Endothelial cell of umbilical vein (primary cell): ENCODE measurements around the gene IGSF6. TPM values are rescaled to one million over a fixed set of nuclear protein-coding genes. Genes with fewer than 3 reads are reported as not detected.

Source experiments
- BruUV-seq: library from RNA; stranded (reverse); fragments of 400-500 nt; replicated peaks from 2 replicates; lab custom pipeline; 2021; lab: Mats Ljungman, UMichigan
- CTCF ChIA-PET: fragments of 300-600, 350-600 bp; sonication (Branson Sonifier 250); formaldehyde crosslinking; loops from one replicate; lab custom pipeline; 2021; ENCODE audit warnings: antibody characterized with exemption, inconsistent platforms; lab: Charles Lee
- POLR2A ChIA-PET: fragments of 300-600, 350-600 bp; sonication (Branson Sonifier 250); formaldehyde crosslinking; loops from one replicate; lab custom pipeline; 2021; ENCODE audit warnings: antibody characterized with exemption, inconsistent platforms; lab: Charles Lee
- DNase-seq: peaks from one replicate; pipeline ENCODE4 v3.0.0-alpha.2; 2011; ENCODE audit warnings: low read depth, low spot score
- FAIRE-seq: peaks from 2 replicates; lab custom pipeline; 2011; peaks lifted over from hg19 to GRCh38; lab: Jason Lieb, UNC
- H2AFZ ChIP-seq: 2 replicates; pipeline ENCODE4 v1.6.0; 2012; ENCODE audit warnings: low read depth, low read length, control low read depth, inconsistent platforms
- H3K27ac ChIP-seq: 2 replicates; pipeline ENCODE4 v1.5.1; 2011; ENCODE audit warnings: low read depth, mild to moderate bottlenecking, control low read depth, low read length, moderate library complexity; ENCODE audit not compliant: insufficient read depth
- H3K27me3 ChIP-seq, 2 experiments: 2 replicates each; pipeline versions ENCODE4 v1.6.0 to v1.6.1; 2011; ENCODE audit warnings: low read length in 2 of 2, mixed read lengths in 1 of 2; ENCODE audit not compliant: control insufficient read depth in 2 of 2, insufficient read depth in 2 of 2
- H3K36me3 ChIP-seq, 2 experiments: 2 replicates in 1 of 2; 3 replicates in 1 of 2; pipeline ENCODE4 v1.5.1; 2011; ENCODE audit warnings: low read length in 2 of 2, mild to moderate bottlenecking in 1 of 2, moderate library complexity in 1 of 2; ENCODE audit not compliant: control insufficient read depth in 2 of 2, insufficient read depth in 2 of 2; ENCODE audit errors: extremely low read depth in 1 of 2
- H3K4me1 ChIP-seq: 3 replicates; pipeline ENCODE4 v1.5.1; 2011; ENCODE audit warnings: mild to moderate bottlenecking, low read length; ENCODE audit not compliant: control insufficient read depth, insufficient read depth; ENCODE audit errors: extremely low read depth
- H3K4me2 ChIP-seq: 2 replicates; pipeline ENCODE4 v1.6.1; 2011; ENCODE audit warnings: low read length, control low read depth, mixed read lengths; ENCODE audit not compliant: insufficient read depth
- H3K4me3 ChIP-seq, 3 experiments: fragments of 200-600 bp in 1 of 3; sonication (generic), shearing (Covaris generic) in 1 of 3; replicated peaks in 1 of 3; 2 replicates each; pipeline ENCODE4 v1.5.1; 2011 to 2016; ENCODE audit warnings: control low read depth in 3 of 3, low read length in 3 of 3, mild to moderate bottlenecking in 2 of 3, inconsistent platforms in 1 of 3, low read depth in 1 of 3, moderate library complexity in 1 of 3; ENCODE audit not compliant: insufficient read depth in 1 of 3
- H3K79me2 ChIP-seq: 2 replicates; pipeline ENCODE4 v1.6.0; 2012; ENCODE audit warnings: low read length, inconsistent platforms; ENCODE audit not compliant: control insufficient read depth, insufficient read depth
- H3K9ac ChIP-seq: replicated peaks from 2 replicates; pipeline ENCODE3; 2011; ENCODE audit warnings: low read length, control low read depth; ENCODE audit not compliant: insufficient read depth; ENCODE audit errors: extremely low read depth
- H3K9me1 ChIP-seq: replicated peaks from 3 replicates; pipeline ENCODE4 v1.6.0; 2011; ENCODE audit warnings: mild to moderate bottlenecking, low read length; ENCODE audit not compliant: control insufficient read depth, insufficient read depth; ENCODE audit errors: extremely low read depth
- H3K9me3 ChIP-seq: replicated peaks from 2 replicates; pipeline ENCODE4 v1.5.1; 2012; ENCODE audit warnings: low read length, inconsistent platforms; ENCODE audit not compliant: control insufficient read depth, insufficient read depth
- H4K20me1 ChIP-seq: replicated peaks from 2 replicates; pipeline ENCODE3; 2011; ENCODE audit warnings: mild to moderate bottlenecking, low read length; ENCODE audit not compliant: control insufficient read depth, insufficient read depth; ENCODE audit errors: extremely low read depth
- EZH2 ChIP-seq: IDR thresholded peaks from 2 replicates; pipeline ENCODE4 v1.6.1; 2012; ENCODE audit warnings: borderline replicate concordance, low read depth, mild to moderate bottlenecking, moderate library complexity, low read length, inconsistent platforms; ENCODE audit not compliant: severe bottlenecking
- FOS ChIP-seq: IDR thresholded peaks from 2 replicates; pipeline ENCODE4 v1.6.1; 2011; ENCODE audit warnings: mild to moderate bottlenecking, low read length, moderate library complexity, borderline replicate concordance; ENCODE audit not compliant: insufficient read depth
- GATA2 ChIP-seq: IDR thresholded peaks from 2 replicates; pipeline ENCODE4 v1.7.0; 2011; ENCODE audit warnings: low read depth, mild to moderate bottlenecking, moderate library complexity, mixed read lengths, low read length; ENCODE audit not compliant: insufficient read length, insufficient read depth
- JUN ChIP-seq: IDR thresholded peaks from 2 replicates; pipeline ENCODE4 v1.6.1; 2011; ENCODE audit warnings: borderline replicate concordance, low read depth; ENCODE audit not compliant: insufficient read length, insufficient read depth
- MYC ChIP-seq: IDR thresholded peaks from one replicate; pipeline ENCODE4 v1.6.1; 2011; ENCODE audit warnings: mild to moderate bottlenecking, low read depth, low read length
- POLR2A ChIP-seq: IDR thresholded peaks from 2 replicates; pipeline ENCODE4 v1.6.1; 2012; ENCODE audit warnings: low read depth, mild to moderate bottlenecking, control low read depth, low read length
- POLR2AphosphoS5 ChIP-seq: IDR thresholded peaks from 2 replicates; pipeline ENCODE4 v1.6.1; 2012; ENCODE audit warnings: low read depth, mild to moderate bottlenecking, control low read depth, low read length, moderate library complexity; ENCODE audit not compliant: insufficient read depth
- dilution Hi-C: fragments of 300-500 bp; cut with MboI; formaldehyde crosslinking; loops from one replicate; pipeline ENCODE4 v1.15.0; 2019; ENCODE audit warnings: low sequenced_read_pairs; ENCODE audit not compliant: extremely low pct_ligation_motif_present
- intact Hi-C: fragments of 100-400 bp; cut with micrococcal nuclease; formaldehyde crosslinking; loops from one replicate; pipeline ENCODE4 v1.10.0; 2022
- polyA plus RNA-seq, 4 experiments: library from polyadenylated mRNA; depleted of rRNA in 3 of 4; stranded (reverse) in 3 of 4; unstranded in 1 of 4; fragments of >200 nt; gene quantifications; 2 replicates each; pipeline versions ENCODE4 v1.2.1 to v1.2.3, GENCODE V29; 2011 to 2012; ENCODE audit warnings: missing spikeins in 1 of 4
- total RNA-seq: library from RNA; stranded (reverse); gene quantifications from 2 replicates; pipeline ENCODE4 v1.2.3, GENCODE V29; 2021
- TF ChIP-seq, protein P1 (sequence below): IDR thresholded peaks from 2 replicates; pipeline ENCODE4 v1.6.1; 2011; ENCODE audit not compliant: insufficient read depth, insufficient read length
- TF ChIP-seq, protein P2 (sequence below), 2 donors: IDR thresholded peaks; 1 replicate in 1 of 2; 2 replicates in 1 of 2; pipeline ENCODE4 v1.5.1; 2011; ENCODE audit warnings: low read length in 2 of 2, mild to moderate bottlenecking in 2 of 2, moderate library complexity in 2 of 2, control low read depth in 1 of 2, inconsistent platforms in 1 of 2, low read depth in 1 of 2; ENCODE audit not compliant: insufficient read depth in 1 of 2; ENCODE audit errors: extremely low read depth in 1 of 2

Gene IGSF6
- total and polyA plus RNA-seq, 2 donors (not counting 3 experiments of a cell fraction or from before 2014, with no cell fraction given), result not detected

DNA sequence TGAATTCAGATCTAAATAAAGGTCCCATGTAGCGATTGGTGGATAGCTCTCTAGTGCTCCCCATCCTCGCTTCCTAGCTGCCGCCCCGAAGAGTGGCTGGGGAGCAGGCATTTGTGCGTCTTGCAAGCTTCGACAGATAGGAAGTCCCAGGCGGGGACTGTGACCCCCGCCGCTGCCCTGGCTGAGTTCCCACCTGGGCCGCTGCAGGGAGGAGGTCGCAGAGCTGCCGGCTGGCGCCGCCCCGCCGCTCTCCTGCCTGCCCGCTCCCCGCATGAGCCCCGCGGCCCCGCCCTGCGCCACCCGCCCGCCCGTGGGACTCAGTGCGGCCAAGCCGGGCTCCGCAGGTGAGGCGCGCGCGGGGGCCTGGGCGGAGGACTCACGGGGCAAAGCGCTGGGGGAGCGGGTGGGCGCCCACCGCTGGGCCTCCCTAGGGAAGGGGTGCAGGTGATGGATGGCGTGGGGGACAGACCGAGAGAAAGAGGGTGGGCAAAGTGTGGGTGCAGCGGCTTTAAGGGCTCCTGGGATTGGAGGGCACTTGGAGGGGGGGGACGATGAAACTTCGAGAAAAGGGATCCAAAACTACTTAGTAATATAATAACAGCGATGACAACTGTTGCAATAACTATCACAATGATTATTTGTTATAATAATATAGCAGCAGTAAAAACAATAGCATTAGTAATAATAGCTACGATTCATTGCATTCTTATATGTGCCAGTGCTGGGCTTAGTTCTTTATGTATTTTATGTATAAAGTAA lies 11.7 kb upstream of the IGSF6 start, which contains the start of gene OTOA:
TSS of gene OTOA (plus strand) at position 80 of the 759 bp plus-strand sequence. CDS start 14,547 bp downstream, outside the sequence.
- H3K36me3 ChIP-seq, result no peaks in the 10 kb centered on the region
- H3K4me3 ChIP-seq, result no peak within 1 kb of the TSS
- BruUV-seq, result no TSS peak
- no peaks in the 10 kb centered on the region for H3K9me3 ChIP-seq
- no peaks in the 10 kb centered on the region for H3K4me1 ChIP-seq
- no peak for FAIRE-seq
- H3K79me2 ChIP-seq, result no peaks in the 10 kb centered on the region
- no peak within 1 kb of the TSS for H2AFZ ChIP-seq
- CTCF ChIA-PET, result interaction anchor here (2.2 kb wide), 1 partner anchor 19 kb away, joined by 4 read pairs; no protein-coding TSS in a partner anchor
- H3K9ac ChIP-seq, result no peak within 1 kb of the TSS
- TF ChIP-seq EZH2 (no peak), POLR2A (no peak), MYC (no peak), POLR2AphosphoS5 (no peak), GATA2 (no peak), JUN (no peak), FOS (no peak)
- TF ChIP-seq, protein P1, sequence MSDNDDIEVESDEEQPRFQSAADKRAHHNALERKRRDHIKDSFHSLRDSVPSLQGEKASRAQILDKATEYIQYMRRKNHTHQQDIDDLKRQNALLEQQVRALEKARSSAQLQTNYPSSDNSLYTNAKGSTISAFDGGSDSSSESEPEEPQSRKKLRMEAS, result no peak
- TF ChIP-seq, protein P2, sequence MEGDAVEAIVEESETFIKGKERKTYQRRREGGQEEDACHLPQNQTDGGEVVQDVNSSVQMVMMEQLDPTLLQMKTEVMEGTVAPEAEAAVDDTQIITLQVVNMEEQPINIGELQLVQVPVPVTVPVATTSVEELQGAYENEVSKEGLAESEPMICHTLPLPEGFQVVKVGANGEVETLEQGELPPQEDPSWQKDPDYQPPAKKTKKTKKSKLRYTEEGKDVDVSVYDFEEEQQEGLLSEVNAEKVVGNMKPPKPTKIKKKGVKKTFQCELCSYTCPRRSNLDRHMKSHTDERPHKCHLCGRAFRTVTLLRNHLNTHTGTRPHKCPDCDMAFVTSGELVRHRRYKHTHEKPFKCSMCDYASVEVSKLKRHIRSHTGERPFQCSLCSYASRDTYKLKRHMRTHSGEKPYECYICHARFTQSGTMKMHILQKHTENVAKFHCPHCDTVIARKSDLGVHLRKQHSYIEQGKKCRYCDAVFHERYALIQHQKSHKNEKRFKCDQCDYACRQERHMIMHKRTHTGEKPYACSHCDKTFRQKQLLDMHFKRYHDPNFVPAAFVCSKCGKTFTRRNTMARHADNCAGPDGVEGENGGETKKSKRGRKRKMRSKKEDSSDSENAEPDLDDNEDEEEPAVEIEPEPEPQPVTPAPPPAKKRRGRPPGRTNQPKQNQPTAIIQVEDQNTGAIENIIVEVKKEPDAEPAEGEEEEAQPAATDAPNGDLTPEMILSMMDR (IDR thresholded peaks at IDR 0.05; ENCODE audit: extremely low read depth in 1 of 2, insufficient read depth in 1 of 2, low read depth in 1 of 2, low read length in 2 of 2), result no peak
- no peak within 1 kb of the TSS for H3K4me2 ChIP-seq
- no peak within 1 kb of the TSS for H3K27ac ChIP-seq
- H3K9me1 ChIP-seq, result no peaks in the 10 kb centered on the region
- DNase-seq, result no peak
- intact Hi-C loops, result no loop called here
- dilution Hi-C loops, result no loop called here
- H3K27me3 ChIP-seq, result peaks cover 5 to 17% of the 10 kb centered on the region in 2 experiments
- no peaks in the 10 kb centered on the region for H4K20me1 ChIP-seq
- POLR2A ChIA-PET, result no interaction called here
